B cell (primary cell): ENCODE data around the gene RCBTB1. TPM values are rescaled to one million over a fixed set of nuclear protein-coding genes. Genes with fewer than 3 reads are reported as not detected.

Experiments used
- ATAC-seq: fragments of 200-7000 bp; cut with Tn5 transposase; one replicate; pipeline ENCODE4 v1.10.0; 2021; ENCODE audit warnings: low read depth, mild to moderate bottlenecking, moderate number of reproducible peaks, moderate library complexity
- CTCF ChIA-PET: fragments of 350-600 bp; sonication (Branson Sonifier 250); formaldehyde crosslinking; loops from one replicate; lab custom pipeline; 2021; ENCODE audit warnings: antibody characterized with exemption, inconsistent platforms; lab: Charles Lee
- POLR2A ChIA-PET: fragments of 350-600 bp; sonication (Branson Sonifier 250); formaldehyde crosslinking; loops from one replicate; lab custom pipeline; 2021; ENCODE audit warnings: antibody characterized with exemption; lab: Charles Lee
- DNase-seq: peaks from one replicate; pipeline ENCODE4 v3.0.0; 2013
- H2AFZ ChIP-seq: 2 replicates; pipeline ENCODE4 v1.6.1; 2012; ENCODE audit warnings: mild to moderate bottlenecking, low read depth, low read length; ENCODE audit not compliant: insufficient read depth, poor library complexity, severe bottlenecking
- H3K27ac ChIP-seq, 2 donors: 1 replicate in 1 of 2; 2 replicates in 1 of 2; pipeline ENCODE4 v1.5.1; 2012 to 2013; ENCODE audit warnings: low read length in 2 of 2, mild to moderate bottlenecking in 2 of 2, moderate library complexity in 1 of 2
- H3K27me3 ChIP-seq, 4 experiments: fragments of 200-600 bp in 1 of 4; sonication (generic) in 1 of 4; replicated peaks in 1 of 4; 1 replicate in 2 of 4; 2 replicates in 2 of 4; pipeline versions ENCODE4 v1.6.1 to v1.7.0; 2013 to 2016; ENCODE audit warnings: low read length in 3 of 4, mild to moderate bottlenecking in 2 of 4, mixed read lengths in 1 of 4, moderate library complexity in 1 of 4; ENCODE audit not compliant: insufficient read depth in 4 of 4, control insufficient read depth in 3 of 4; ENCODE audit errors: control extremely low read depth in 1 of 4
- H3K36me3 ChIP-seq, 2 experiments: replicated peaks in 1 of 2; 1 replicate in 1 of 2; 2 replicates in 1 of 2; pipeline versions ENCODE4 v1.6.1 to v1.7.1; 2013; ENCODE audit warnings: low read length in 1 of 2; ENCODE audit not compliant: insufficient read depth in 2 of 2, control insufficient read depth in 1 of 2; ENCODE audit errors: control extremely low read depth in 1 of 2, extremely low read depth in 1 of 2
- H3K4me1 ChIP-seq, 2 donors: fragments of 200-600 bp in 1 of 2; sonication (generic) in 1 of 2; 1 replicate in 1 of 2; 2 replicates in 1 of 2; pipeline versions ENCODE4 v1.5.1 to v1.6.1; 2013 to 2017; ENCODE audit warnings: low read length in 2 of 2; ENCODE audit not compliant: control insufficient read depth in 2 of 2, insufficient read depth in 2 of 2
- H3K4me2 ChIP-seq: replicated peaks from 2 replicates; pipeline ENCODE3; 2012; ENCODE audit warnings: mild to moderate bottlenecking, low read depth, low read length; ENCODE audit not compliant: poor library complexity, severe bottlenecking
- H3K4me3 ChIP-seq, 5 experiments: fragments of 200-600 bp in 1 of 5; sonication (generic) in 1 of 5; 1 replicate in 3 of 5; 2 replicates in 2 of 5; pipeline versions ENCODE4 v1.5.1 to v1.7.0; 2011 to 2016; ENCODE audit warnings: low read length in 4 of 5, mild to moderate bottlenecking in 4 of 5, low read depth in 2 of 5, control low read depth in 1 of 5, moderate library complexity in 1 of 5; ENCODE audit not compliant: insufficient read depth in 1 of 5; ENCODE audit errors: control extremely low read depth in 1 of 5, extremely low read depth in 1 of 5
- H3K79me2 ChIP-seq: fragments of 200-600 bp; sonication (generic); one replicate; pipeline ENCODE4 v1.6.0; 2016; ENCODE audit warnings: low read length; ENCODE audit not compliant: control insufficient read depth, insufficient read depth
- H3K9ac ChIP-seq: fragments of 200-600 bp; sonication (generic); 2 replicates; pipeline ENCODE4 v1.6.1; 2017; ENCODE audit warnings: mild to moderate bottlenecking, low read length, moderate library complexity
- H3K9me3 ChIP-seq, 3 donors: one replicate each; pipeline versions ENCODE4 v1.6.1 to v1.7.1; 2013; ENCODE audit warnings: low read length in 2 of 3; ENCODE audit not compliant: control insufficient read depth in 2 of 3, insufficient read depth in 1 of 3; ENCODE audit errors: control extremely low read depth in 1 of 3
- H4K20me1 ChIP-seq: 2 replicates; pipeline ENCODE4 v1.6.0; 2012; ENCODE audit warnings: mild to moderate bottlenecking, low read length; ENCODE audit not compliant: insufficient read depth, control insufficient read depth, poor library complexity, severe bottlenecking
- H3K27ac Mint-ChIP-seq: one replicate; pipeline ENCODE4 v1.8.0; 2021; ENCODE audit warnings: mixed read lengths
- H3K27me3 Mint-ChIP-seq: one replicate; pipeline ENCODE4 v1.8.0; 2021; ENCODE audit warnings: mixed read lengths
- H3K4me1 Mint-ChIP-seq: one replicate; pipeline ENCODE4 v1.8.0; 2021; ENCODE audit warnings: mixed read lengths
- H3K4me3 Mint-ChIP-seq: one replicate; pipeline ENCODE4 v1.8.0; 2021; ENCODE audit warnings: mixed read lengths
- H3K9me3 Mint-ChIP-seq: one replicate; pipeline ENCODE4 v1.8.0; 2022; ENCODE audit warnings: mixed read lengths; ENCODE audit not compliant: insufficient read depth
- EZH2 ChIP-seq: IDR thresholded peaks from 2 replicates; pipeline ENCODE4 v1.6.1; 2012; ENCODE audit warnings: borderline replicate concordance, low read depth, mild to moderate bottlenecking, moderate library complexity, low read length; ENCODE audit not compliant: insufficient read depth, poor library complexity, severe bottlenecking
- WGBS: methylation state at CpG from one replicate; pipeline ENCODE4 v1.1.5; 2013; ENCODE audit warnings: missing lambda C conversion rate; ENCODE audit not compliant: insufficient coverage; 5-methylcytosine and 5-hydroxymethylcytosine counted together
- intact Hi-C: fragments of 100-400 bp; cut with micrococcal nuclease; formaldehyde crosslinking; loops from one replicate; pipeline ENCODE4 v1.10.0; 2022
- polyA plus RNA-seq: library from polyadenylated mRNA; depleted of rRNA; stranded (reverse); fragments of >200 nt; gene quantifications from 2 replicates; pipeline ENCODE4 v1.2.3, GENCODE V29; 2012
- total RNA-seq, 2 donors: library from RNA; stranded (reverse); fragments of 120-200 nt in 1 of 2; gene quantifications; 1 replicate in 1 of 2; 2 replicates in 1 of 2; pipeline versions ENCODE4 v1.2.3 to v1.2.4, GENCODE V29; 2013 to 2022
- TF ChIP-seq, protein P1 (sequence below): fragments of 200-600 bp; IDR thresholded peaks from one replicate; pipeline ENCODE4 v1.8.0; 2022; ENCODE audit warnings: antibody characterized with exemption, mild to moderate bottlenecking

The RCBTB1 gene
- total and polyA plus RNA-seq, 2 donors (not counting 1 experiment from before 2014, with no cell fraction given), result 10.7 to 35.2 TPM

DNA sequence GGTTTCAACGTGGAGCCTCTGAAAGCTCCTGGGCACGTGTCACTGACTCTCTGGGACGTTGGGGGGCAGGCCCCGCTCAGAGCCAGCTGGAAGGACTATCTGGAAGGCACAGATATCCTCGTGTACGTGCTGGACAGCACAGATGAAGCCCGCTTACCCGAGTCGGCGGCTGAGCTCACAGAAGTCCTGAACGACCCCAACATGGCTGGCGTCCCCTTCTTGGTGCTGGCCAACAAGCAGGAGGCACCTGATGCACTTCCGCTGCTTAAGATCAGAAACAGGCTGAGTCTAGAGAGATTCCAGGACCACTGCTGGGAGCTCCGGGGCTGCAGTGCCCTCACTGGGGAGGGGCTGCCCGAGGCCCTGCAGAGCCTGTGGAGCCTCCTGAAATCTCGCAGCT, 45.2 kb upstream of the RCBTB1 start:
- POLR2A ChIA-PET, result interaction anchor here (0.6 to 1.3 kb wide), 2 partner anchors 12 to 17 kb away, joined by 3 to 4 read pairs; no protein-coding TSS in a partner anchor
- ATAC-seq (no peak), DNase-seq (no peak)
- no peak overlapping the region for H3K27ac ChIP-seq
- Mint-ChIP-seq H3K27ac (peak overlapping the region; percentile 65), H3K9me3 (no peaks in the 10 kb centered on the region), H3K27me3 (no peaks in the 10 kb centered on the region), H3K4me3 (no peak overlapping the region), H3K4me1 (peaks cover 67% of the 10 kb centered on the region)
- no peak overlapping the region for H3K4me2 ChIP-seq
- peaks cover 8% of the 10 kb centered on the region for H4K20me1 ChIP-seq
- H3K79me2 ChIP-seq, result peaks cover 44% of the 10 kb centered on the region
- no peak overlapping the region for H3K9ac ChIP-seq
- 98% methylated on average over 16 of the region's 16 CpGs for WGBS
- no peak for TF ChIP-seq EZH2
- H3K36me3 ChIP-seq, result peaks cover 7 to 11% of the 10 kb centered on the region in 2 experiments
- H2AFZ ChIP-seq, result no peak overlapping the region
- H3K4me1 ChIP-seq, result peaks cover 25 to 31% of the 10 kb centered on the region in 2 donors
- CTCF ChIA-PET, result interaction anchor here (1.5 kb wide), 1 partner anchor 24 kb away, joined by 5 read pairs; no protein-coding TSS in a partner anchor
- no peak overlapping the region for H3K4me3 ChIP-seq
- no peaks in the 10 kb centered on the region for H3K27me3 ChIP-seq
- intact Hi-C loops, result no loop called here
- peaks cover 0 to 9% (median 0%) of the 10 kb centered on the region in 3 donors for H3K9me3 ChIP-seq

- H3K9me3 Mint-ChIP-seq, result no peaks in the 10 kb centered on the region
- ATAC-seq, result no peak
- peak overlapping the region; percentile 99 for H3K4me3 Mint-ChIP-seq
- peaks cover 0 to 9% (median 0%) of the 10 kb centered on the region in 3 donors for H3K9me3 ChIP-seq
- peak overlapping the region; percentile 94 for H3K27ac Mint-ChIP-seq
- TF ChIP-seq, protein P1, sequence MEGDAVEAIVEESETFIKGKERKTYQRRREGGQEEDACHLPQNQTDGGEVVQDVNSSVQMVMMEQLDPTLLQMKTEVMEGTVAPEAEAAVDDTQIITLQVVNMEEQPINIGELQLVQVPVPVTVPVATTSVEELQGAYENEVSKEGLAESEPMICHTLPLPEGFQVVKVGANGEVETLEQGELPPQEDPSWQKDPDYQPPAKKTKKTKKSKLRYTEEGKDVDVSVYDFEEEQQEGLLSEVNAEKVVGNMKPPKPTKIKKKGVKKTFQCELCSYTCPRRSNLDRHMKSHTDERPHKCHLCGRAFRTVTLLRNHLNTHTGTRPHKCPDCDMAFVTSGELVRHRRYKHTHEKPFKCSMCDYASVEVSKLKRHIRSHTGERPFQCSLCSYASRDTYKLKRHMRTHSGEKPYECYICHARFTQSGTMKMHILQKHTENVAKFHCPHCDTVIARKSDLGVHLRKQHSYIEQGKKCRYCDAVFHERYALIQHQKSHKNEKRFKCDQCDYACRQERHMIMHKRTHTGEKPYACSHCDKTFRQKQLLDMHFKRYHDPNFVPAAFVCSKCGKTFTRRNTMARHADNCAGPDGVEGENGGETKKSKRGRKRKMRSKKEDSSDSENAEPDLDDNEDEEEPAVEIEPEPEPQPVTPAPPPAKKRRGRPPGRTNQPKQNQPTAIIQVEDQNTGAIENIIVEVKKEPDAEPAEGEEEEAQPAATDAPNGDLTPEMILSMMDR, result no peak
- TF ChIP-seq EZH2, result no peak
- no peaks in the 10 kb centered on the region for H3K27me3 Mint-ChIP-seq
- H3K27me3 ChIP-seq, result no peaks in the 10 kb centered on the region
- 68% methylated on average over 3 of the region's 4 CpGs for WGBS
- no peak overlapping the region for H3K27ac ChIP-seq
- peaks cover 8% of the 10 kb centered on the region for H4K20me1 ChIP-seq
- no peak for DNase-seq
- H2AFZ ChIP-seq, result no peak overlapping the region
- no peak overlapping the region for H3K9ac ChIP-seq
- intact Hi-C loops, result loop anchor here (2.0 to 5.0 kb wide), 5 partner anchors 13 to 307 kb away; partner anchors contain the start of genes EBPL, KPNA3, RCBTB1 and SPRYD7
- peak overlapping the region in 1 of 5 experiments; percentile 79 for H3K4me3 ChIP-seq
- peak overlapping the region; percentile 86 for H3K4me2 ChIP-seq
- POLR2A ChIA-PET, result interaction anchor here (0.6 to 1.3 kb wide), 2 partner anchors 13 to 17 kb away, joined by 3 to 4 read pairs; no protein-coding TSS in a partner anchor
- H3K79me2 ChIP-seq, result peaks cover 44% of the 10 kb centered on the region
- H3K36me3 ChIP-seq, result peaks cover 6 to 11% of the 10 kb centered on the region in 2 experiments
- H3K4me1 Mint-ChIP-seq, result peaks cover 60% of the 10 kb centered on the region
- CTCF ChIA-PET, result no interaction called here
- H3K4me1 ChIP-seq, result peaks cover 19 to 24% of the 10 kb centered on the region in 2 donors
These were observed 44.6 kb upstream of the RCBTB1 start for GRCh38 chr13:49629947-49630346.
